Retina (tissue), 1 donor: Measurements from ENCODE around the gene ELMO1.

Experiments used
- DNase-seq: peaks from one replicate; pipeline ENCODE4 v3.0.0-alpha.2; 2016

Gene ELMO1

DNA sequence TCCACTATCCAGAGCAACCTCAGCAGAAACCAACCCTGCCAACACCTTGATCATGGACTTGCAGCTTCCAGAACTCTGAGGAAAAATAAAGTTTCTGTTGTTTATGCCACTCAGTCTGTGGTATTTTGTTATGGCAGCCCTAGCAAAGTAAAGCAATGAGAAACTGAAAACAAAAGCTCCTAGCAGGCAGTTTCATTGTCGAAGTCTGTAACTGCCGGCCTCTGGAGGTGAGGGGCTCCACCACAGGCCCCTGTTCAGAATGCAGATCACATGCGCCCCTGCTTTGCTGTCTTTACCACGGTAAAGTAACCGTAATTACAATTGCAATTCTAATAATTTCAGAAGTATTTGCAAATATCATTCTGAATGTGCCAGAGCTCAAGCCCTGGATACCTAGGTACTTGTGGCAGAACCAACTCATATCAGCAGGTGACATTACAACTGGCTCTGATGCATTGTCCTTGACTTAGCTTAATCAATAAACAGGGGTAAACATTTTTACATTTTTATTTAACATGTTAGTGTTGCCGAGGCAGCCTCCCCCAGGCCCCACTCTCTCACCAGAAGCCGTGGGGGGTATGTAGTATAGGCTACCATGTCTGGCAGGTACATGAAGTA, 193.2 kb downstream of the ELMO1 start:
- DNase-seq: no peak

DNA sequence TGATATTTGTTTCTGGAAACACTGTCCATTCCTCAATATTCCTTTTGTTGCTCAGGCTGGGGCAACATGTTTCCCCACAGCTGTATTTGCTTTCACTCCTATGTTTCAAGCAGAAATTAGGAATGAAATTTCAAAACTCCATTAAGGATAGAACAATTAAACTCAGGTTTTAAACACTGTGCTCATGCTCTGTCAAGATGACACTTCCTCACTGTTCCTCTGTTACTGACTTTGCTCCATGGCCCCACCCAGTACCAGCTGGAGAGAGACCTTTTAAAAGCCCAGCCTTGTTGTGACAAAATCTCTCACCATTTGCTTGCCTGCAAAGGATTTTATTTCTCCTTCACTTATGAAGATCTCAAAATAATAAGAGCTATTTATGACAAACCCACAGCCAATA, 197.4 kb downstream of the ELMO1 start:
- no peak for DNase-seq

DNA sequence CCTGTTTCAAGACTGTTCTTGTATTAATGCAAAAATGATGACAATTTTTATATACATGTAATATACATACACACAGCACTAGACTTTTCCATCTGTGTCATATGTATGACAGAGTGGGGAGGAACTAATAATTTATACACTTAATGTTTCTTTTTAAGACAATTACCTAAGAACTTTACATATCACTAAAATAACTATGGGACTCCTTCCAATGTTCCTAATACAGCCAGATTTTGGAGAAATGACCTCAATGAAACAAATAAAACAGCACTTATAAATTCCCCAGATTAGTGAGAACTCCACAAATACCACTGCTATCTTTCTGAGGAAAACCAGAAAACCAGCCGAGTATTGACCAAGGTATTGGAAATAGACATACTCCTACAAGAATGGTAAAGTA, 199.4 kb downstream of the ELMO1 start:
- no peak for DNase-seq

DNA sequence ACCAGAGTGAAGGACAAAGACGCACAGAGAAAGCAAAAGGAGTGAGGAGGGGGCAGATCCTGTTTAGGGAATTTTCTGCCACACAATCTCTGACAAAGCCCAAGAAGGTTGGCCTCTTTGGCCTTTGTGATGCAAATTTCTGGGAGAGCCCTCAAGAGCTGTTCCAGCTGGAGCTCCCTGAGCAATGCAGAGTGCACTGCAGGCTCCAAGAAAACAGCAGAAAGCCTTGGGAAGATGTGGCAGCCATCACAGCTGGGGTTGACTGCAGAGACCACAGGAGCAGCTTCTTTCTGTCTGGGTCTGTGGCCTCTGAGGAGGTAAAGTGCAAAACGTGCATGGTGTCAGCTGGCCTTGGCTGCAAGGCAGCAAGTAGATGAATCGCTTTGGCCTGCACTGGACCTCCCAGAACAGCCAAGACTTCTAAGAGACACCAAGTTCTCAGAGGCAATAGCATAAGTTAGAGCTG, 200.2 kb downstream of the ELMO1 start:
- DNase-seq: peak; percentile 74

- DNase-seq: peak; percentile 35
Observed at GRCh38 chr7:37247861-37248260, 200.8 kb downstream of the ELMO1 start.

DNA sequence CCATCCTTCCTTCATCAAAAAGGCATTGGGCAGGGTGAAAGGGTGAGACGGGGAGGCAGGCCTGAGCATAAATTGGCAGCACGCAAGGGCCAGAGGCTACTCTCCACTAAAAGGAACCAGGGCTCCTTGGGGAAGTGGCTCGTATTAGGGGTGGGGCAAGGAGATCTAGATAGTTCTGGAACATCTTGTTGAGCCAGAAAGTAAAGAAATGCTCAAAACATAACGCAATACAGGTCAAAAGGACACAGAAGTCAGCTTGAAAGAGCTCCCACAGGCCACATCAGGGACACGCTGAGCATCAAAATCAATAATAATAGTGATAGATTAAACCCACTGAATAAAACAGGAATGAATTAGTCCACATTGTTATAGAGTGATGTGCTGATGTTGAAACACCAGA, 203.1 kb downstream of the ELMO1 start:
- no peak for DNase-seq

- no peak for DNase-seq
Observed at GRCh38 chr7:37236906-37237305, 211.8 kb downstream of the ELMO1 start.

DNA sequence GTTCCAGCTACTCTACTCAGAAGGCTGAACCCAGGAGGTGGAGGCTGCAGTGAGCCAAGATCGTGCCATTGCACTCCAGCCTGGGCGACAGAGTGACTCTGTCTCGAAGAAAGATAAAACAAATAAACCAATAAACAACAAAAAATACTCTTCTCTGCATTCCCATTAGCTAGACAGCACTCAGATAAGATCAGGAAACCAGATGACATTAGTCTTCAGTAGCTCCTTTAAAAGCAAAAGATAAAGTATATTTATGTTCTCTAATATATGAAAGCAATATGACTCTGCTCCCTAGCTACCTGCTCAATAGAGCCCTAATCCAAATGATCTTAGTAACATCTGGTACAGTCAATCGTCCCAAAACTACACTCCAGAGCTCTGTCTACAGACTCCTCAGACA, 212.9 kb downstream of the ELMO1 start:
- no peak for DNase-seq

DNA sequence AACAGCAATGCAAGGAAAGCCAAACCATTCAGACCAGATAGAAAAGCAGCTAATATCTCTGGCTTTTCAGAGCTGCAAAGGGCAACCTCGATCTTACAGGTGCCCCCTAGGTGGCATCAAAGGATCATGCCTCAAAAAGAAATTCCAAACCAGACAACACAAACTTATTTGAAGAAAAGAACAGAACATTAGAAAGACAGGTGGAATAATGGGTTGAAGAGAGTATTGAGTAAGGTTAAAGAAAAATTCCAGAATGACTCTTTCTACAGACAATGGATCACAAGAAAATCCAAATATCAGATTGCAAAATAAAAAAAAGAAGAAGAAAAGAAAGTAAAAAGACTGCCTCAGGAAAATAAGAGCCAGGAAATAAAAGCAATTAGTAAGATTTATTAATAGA, 213.7 kb downstream of the ELMO1 start:
- DNase-seq: peak; percentile 31

DNA sequence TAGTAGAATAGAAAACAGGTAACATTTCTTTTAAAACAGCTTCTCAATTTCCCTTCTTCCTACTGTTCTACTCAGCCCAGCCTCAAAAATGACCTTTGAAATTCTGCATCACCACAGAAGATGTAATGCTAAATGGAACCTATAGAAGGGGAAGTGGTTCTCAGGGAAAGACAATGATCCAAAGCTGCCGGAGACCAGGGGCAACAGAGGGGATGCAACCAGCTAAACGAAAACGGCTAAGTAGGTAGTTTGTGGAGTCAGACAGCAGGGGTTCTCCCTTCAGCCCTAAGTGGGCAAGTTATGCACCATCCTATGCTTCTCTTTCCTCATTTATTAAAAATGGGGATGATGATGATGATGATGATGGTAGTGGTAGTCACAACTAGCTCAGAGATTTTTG, 214.3 kb downstream of the ELMO1 start:
- DNase-seq: no peak

- no peak for DNase-seq
Observed at GRCh38 chr7:37231613-37232012, 217.1 kb downstream of the ELMO1 start.

- DNase-seq: peak; percentile 32
Observed at GRCh38 chr7:37230221-37230620, 218.4 kb downstream of the ELMO1 start.

GRCh38 chr7:37229381-37229780, 219.3 kb downstream of the ELMO1 start:
- DNase-seq: no peak

GRCh38 chr7:37225285-37225969, 223.2 kb downstream of the ELMO1 start:
- no peak for DNase-seq

DNA sequence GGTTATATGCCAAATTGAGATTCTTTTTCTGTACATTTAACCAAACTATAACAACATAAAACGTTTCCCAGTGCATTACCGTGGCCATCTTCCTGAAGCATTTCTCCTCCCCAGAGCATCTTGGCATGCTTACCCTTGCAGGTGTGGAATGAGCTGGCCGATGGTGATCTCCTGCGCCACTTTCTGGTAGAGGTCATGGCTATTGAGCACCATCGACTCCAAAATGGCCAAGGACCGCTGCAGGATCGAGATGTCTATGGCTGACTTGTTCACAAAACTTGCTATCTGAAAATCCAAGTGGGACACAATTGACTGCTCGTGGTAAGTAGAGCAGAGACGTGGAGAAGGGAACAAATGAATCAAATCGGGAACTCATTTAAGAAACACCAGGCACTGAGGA, 223.9 kb downstream of the ELMO1 start:
- no peak for DNase-seq

DNA sequence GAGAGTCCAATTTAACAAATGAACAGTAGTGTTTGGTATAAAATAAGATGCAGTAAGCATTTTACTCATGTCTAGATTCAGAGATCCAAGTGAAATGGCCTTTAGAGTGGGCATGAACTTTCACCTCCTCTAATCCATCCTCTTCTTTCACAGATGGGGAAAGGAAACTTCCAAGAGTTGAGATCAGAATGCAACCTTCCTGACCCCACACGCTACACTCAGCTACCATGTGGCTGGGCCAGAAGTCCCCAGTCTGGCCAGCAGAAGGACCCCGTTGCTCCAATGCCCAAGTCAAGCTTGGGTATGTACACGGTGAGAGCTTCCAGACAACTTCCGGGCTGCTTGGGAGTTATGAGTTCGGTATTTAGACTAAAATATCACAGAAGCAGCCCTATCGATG, 228.0 kb downstream of the ELMO1 start:
- DNase-seq: no peak

DNA sequence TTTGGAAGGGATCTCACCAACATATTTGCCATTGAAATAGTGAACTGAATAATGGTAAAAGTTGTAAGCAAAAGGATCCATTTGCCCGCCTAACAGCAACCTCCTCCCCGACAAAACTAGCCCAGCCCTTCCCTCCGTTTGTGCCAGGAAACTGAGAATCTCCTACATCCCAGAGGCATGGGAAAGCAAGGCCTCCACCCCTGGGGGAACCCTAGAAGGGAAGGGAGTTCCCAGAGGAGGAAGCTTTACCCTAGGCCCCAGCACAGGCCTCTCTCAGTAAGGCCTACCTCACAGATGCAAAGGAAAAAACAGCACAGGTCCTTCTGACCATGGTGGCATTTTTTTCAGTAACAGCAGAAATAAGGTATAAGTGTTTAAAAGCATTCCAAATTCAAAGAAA, 229.7 kb downstream of the ELMO1 start:
- DNase-seq: no peak

- DNase-seq: no peak
Observed at GRCh38 chr7:37216923-37217322, 231.7 kb downstream of the ELMO1 start.

- DNase-seq: no peak
Observed at GRCh38 chr7:37216156-37216852, 232.4 kb downstream of the ELMO1 start.

DNA sequence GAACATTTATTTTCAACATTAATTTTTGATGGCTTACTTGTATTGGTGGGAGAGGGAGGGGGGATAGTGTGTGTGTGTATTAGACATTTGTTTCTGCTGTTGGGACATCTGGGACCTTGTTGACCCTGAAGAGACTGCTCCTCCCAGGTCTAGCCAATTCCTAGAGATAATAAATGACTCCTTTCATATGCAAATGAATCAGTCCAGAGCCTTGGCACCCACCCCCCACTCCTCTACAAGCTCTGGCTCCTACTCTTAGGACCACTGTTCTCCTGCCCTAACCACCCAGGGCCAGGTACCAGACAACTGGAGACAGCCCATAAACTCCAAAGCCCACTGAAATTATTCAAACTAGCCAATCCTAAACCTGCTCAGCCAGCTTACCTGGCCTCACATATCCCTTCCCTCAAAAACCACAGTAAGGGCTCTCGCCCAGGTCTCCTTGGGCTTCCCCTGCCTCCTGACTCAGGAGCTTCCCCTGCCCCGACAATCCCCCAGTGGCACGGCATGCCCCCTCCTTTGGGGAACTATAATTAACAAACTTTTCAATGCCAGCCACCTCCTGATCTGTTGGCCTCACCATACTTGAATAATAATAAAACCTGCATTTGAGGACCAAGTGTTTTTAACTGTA, 233.3 kb downstream of the ELMO1 start:
- no peak for DNase-seq

DNA sequence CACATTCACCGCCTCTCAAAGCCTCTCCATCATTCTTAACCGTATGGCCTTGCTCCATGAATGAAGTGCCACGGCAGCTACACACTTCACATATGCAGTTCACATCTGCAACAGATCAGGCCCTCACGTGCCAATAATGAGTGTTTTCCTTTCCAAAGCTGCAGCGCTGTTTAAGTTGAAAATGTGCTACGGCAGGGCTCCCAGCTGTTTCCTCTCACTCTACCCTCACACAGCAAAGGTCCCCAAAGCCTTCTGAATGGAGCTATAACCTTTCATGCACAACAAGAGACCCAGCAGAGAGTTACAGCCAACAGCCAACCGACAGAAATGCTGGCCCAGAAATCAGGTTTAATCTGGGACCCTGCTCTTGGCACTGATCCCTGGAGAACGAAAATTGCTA, 236.1 kb downstream of the ELMO1 start:
- no peak for DNase-seq

DNA sequence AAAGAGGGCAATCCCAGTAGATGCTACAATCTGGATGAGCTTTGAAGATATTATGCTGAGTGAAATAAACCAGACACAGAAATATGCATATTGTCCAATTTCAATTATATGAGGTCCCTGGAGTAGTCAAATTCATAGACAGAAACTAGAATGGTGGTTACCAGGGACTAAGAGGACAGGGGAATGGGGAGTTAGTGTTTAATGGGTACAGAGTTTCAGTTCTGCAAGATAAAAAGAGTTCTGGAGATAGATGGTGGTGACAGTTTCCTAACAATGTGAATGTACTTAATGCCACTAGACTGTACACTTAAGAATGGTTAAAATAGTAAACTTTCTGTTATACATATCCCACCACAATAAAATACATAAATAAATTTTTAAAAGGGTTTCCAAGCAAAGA, 236.6 kb downstream of the ELMO1 start:
- DNase-seq: no peak

DNA sequence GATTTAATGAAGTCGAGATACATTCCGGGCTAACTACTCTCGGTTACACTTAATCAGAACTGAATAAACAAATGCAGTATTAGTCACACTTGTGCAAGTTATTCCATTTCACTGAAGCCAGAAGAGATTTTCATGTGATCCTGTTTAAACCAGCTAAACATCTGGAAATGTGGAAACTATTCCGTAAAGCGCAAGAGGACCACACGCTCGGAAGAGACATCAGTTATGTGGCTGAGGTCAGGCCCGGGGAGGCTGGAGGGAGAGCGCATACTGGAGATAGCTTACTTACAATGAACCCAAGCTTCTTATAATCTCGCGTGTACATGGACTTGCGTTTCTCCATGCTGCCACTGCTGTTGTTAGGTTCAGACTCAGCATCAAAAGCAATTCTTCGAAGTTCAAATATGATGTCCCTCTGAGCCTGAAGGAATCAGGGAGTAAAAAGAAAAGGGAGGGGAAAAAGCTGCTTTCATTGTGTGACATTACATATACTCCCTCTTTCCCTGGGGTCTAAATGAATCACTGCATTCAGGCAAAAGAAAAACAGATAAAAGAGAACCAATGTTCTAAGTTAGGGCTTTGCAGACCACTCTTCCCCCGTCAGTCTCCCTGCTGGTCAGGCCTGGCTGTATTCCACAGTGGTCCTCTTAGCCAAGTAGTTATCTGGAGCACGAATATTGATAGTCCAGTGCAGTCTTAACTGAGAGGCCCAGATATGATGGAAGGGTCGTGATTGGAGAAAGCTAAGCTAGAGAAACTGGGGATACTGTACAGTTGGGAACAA, 237.4 kb downstream of the ELMO1 start:
- no peak for DNase-seq
